ENCODE measurements around the gene ONECUT3.

DNA sequence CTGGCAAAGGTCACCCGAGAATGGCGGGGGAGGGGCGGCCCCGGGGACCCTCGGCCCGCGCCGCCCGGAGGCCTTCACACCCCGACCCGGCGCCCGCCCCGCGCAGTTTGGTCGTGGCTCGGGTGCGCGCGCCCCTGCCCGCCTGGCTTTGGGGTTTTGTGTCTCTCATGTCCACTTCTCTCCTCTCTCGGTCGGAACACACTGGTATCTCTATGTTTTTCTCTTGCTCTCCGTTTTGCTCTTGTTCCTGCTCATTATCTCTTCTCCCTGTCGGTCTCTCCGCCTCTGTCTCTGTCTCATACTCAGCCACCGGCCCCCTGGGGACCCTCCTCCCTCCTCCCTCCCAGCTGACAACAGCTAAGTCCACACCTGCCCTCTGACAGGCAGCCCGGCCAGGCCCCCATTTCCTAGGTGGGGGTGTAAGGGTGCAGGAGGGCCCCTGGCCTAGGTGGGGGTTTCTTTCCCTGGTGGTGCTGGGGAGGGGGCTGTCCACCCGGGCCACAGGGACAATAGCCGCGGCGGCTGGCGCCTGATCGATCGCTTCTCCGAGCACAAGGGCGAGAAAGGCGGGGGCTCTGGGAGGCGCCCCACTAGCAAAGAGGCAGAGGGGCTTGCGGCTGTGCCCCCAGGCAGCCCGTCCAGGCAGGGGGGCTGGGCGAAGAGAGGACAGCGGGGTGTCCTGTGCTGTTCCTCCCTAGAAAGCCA is 2.3 kb downstream of the ONECUT3 start:
- TF ChIP-seq, protein P1, sequence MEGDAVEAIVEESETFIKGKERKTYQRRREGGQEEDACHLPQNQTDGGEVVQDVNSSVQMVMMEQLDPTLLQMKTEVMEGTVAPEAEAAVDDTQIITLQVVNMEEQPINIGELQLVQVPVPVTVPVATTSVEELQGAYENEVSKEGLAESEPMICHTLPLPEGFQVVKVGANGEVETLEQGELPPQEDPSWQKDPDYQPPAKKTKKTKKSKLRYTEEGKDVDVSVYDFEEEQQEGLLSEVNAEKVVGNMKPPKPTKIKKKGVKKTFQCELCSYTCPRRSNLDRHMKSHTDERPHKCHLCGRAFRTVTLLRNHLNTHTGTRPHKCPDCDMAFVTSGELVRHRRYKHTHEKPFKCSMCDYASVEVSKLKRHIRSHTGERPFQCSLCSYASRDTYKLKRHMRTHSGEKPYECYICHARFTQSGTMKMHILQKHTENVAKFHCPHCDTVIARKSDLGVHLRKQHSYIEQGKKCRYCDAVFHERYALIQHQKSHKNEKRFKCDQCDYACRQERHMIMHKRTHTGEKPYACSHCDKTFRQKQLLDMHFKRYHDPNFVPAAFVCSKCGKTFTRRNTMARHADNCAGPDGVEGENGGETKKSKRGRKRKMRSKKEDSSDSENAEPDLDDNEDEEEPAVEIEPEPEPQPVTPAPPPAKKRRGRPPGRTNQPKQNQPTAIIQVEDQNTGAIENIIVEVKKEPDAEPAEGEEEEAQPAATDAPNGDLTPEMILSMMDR (IDR thresholded peaks at IDR 0.05 in 2 of 3, conservative IDR thresholded peaks at IDR 0.05 in 1 of 3; ENCODE audit: control insufficient read depth in 2 of 3, extremely low read depth in 1 of 3, insufficient read depth in 1 of 3, low read depth in 3 of 3, low read length in 3 of 3): no peak
- TF ChIP-seq GABPA (IDR thresholded peaks at IDR 0.05; ENCODE audit: low read depth) (no peak), POLR2A (IDR thresholded peaks at IDR 0.05; ENCODE audit: low read depth, low read length) (no peak), HDGF (IDR thresholded peaks at IDR 0.05) (no peak), ZNF274 (IDR thresholded peaks at IDR 0.05; ENCODE audit: insufficient read depth, insufficient read length) (no peak), CREM (IDR thresholded peaks at IDR 0.05; ENCODE audit: low read depth) (no peak), CBX3 (IDR thresholded peaks at IDR 0.05; ENCODE audit: borderline replicate concordance, low read depth) (no peak)
